GM23248 (cell line): Measurements from ENCODE around the gene DCAF7. TPM values are rescaled to one million over a fixed set of nuclear protein-coding genes. Genes with fewer than 3 reads are reported as not detected.

ENCODE experiments used
- DNase-seq: peaks from one replicate; pipeline ENCODE4 v3.0.0-alpha.2; 2015
- H2AFZ ChIP-seq: fragments of 200-600 bp; sonication (generic); 2 replicates; pipeline ENCODE4 v1.6.1; 2016; ENCODE audit warnings: antibody characterized with exemption
- H3F3A ChIP-seq: fragments of 200-600 bp; sonication (generic); 2 replicates; pipeline ENCODE4 v1.6.1; 2016; ENCODE audit warnings: mild to moderate bottlenecking, antibody characterized with exemption, mixed run types; ENCODE audit not compliant: insufficient read depth
- H3K27ac ChIP-seq: fragments of 200-600 bp; sonication (generic); 2 replicates; pipeline ENCODE4 v1.5.1; 2016; ENCODE audit warnings: mild to moderate bottlenecking
- H3K27me3 ChIP-seq: fragments of 200-600 bp; sonication (generic); replicated peaks from 2 replicates; pipeline ENCODE4 v1.6.1; 2016; ENCODE audit warnings: mild to moderate bottlenecking; ENCODE audit not compliant: insufficient read depth
- H3K36me3 ChIP-seq: fragments of 200-600 bp; sonication (generic); 2 replicates; pipeline ENCODE4 v1.6.1; 2016; ENCODE audit warnings: low read depth, mild to moderate bottlenecking
- H3K4me1 ChIP-seq: fragments of 200-600 bp; sonication (generic); 2 replicates; pipeline ENCODE4 v1.6.1; 2016; ENCODE audit warnings: mild to moderate bottlenecking; ENCODE audit not compliant: insufficient read depth
- H3K4me2 ChIP-seq: fragments of 200-600 bp; sonication (generic); one replicate; pipeline ENCODE4 v1.6.1; 2016; ENCODE audit warnings: mild to moderate bottlenecking; ENCODE audit not compliant: unreplicated experiment
- H3K4me3 ChIP-seq: fragments of 200-600 bp; sonication (generic); 2 replicates; pipeline ENCODE4 v1.5.1; 2016; ENCODE audit warnings: mild to moderate bottlenecking
- H3K79me2 ChIP-seq: fragments of 200-600 bp; sonication (generic); 2 replicates; pipeline ENCODE4 v1.6.1; 2016; ENCODE audit warnings: mild to moderate bottlenecking; ENCODE audit not compliant: insufficient read depth
- H3K9ac ChIP-seq: fragments of 200-600 bp; sonication (generic); 2 replicates; pipeline ENCODE4 v1.6.1; 2016; ENCODE audit warnings: mild to moderate bottlenecking
- H3K9me2 ChIP-seq: fragments of 200-600 bp; sonication (generic); 2 replicates; pipeline ENCODE4 v1.6.1; 2016; ENCODE audit warnings: mixed run types, mild to moderate bottlenecking, moderate library complexity; ENCODE audit not compliant: insufficient read depth
- H3K9me3 ChIP-seq: fragments of 200-600 bp; sonication (generic); one replicate; pipeline ENCODE4 v1.6.1; 2017; ENCODE audit warnings: low read depth
- H4K20me1 ChIP-seq: fragments of 200-600 bp; sonication (generic); 2 replicates; pipeline ENCODE4 v1.6.0; 2016; ENCODE audit not compliant: insufficient read depth
- EZH2 ChIP-seq: fragments of 200-600 bp; sonication (generic); IDR thresholded peaks from 2 replicates; pipeline ENCODE4 v1.6.1; 2018; ENCODE audit warnings: antibody characterized with exemption, mild to moderate bottlenecking; ENCODE audit not compliant: insufficient read depth, poor library complexity, severe bottlenecking
- EZH2phosphoT487 ChIP-seq: fragments of 200-600 bp; sonication (generic); IDR thresholded peaks from 2 replicates; pipeline ENCODE4 v1.6.1; 2018; ENCODE audit warnings: antibody characterized with exemption, moderate library complexity, mild to moderate bottlenecking, low read depth; ENCODE audit not compliant: insufficient read depth
- WGBS, 2 experiments: methylation state at CpG; one replicate each; pipeline ENCODE4 v1.1.6; 2015 to 2017; ENCODE audit warnings: low lambda C conversion rate in 2 of 2, low coverage in 1 of 2; ENCODE audit errors: missing lambda C conversion rate in 2 of 2; 5-methylcytosine and 5-hydroxymethylcytosine counted together
- in situ Hi-C: fragments of 300-500 bp; cut with MboI; formaldehyde crosslinking; loops from 2 replicates; pipeline ENCODE4 v1.15.0; 2020
- polyA plus RNA-seq: library from polyadenylated mRNA; unstranded; fragments of >200 nt; fragmentation: Nextera tagmentation; extraction: Ambion mirVana; gene quantifications from 2 replicates; pipeline ENCODE4 v1.2.1, GENCODE V29; 2016
- total RNA-seq: library from RNA; depleted of rRNA; stranded (reverse); fragments of >200 nt; shearing (Covaris generic); gene quantifications from 2 replicates; pipeline ENCODE4 v1.2.3, GENCODE V29; 2014

DCAF7 gene
- total and polyA plus RNA-seq, 2 experiments from 2014 or later: 21.2 to 38.2 TPM

GRCh38 chr17:63634163-63634562 is 83.9 kb downstream of the DCAF7 start:
- Histone ChIP-seq H3K9me3 (no peaks in the 10 kb centered on the region), H3K79me2 (peaks cover 40% of the 10 kb centered on the region), H4K20me1 (no peaks in the 10 kb centered on the region), H2AFZ (no peak overlapping the region), H3K4me3 (no peak overlapping the region), H3K9me2 (no peaks in the 10 kb centered on the region), H3F3A (no peaks in the 10 kb centered on the region), H3K27ac (no peak overlapping the region), H3K36me3 (peaks cover 19% of the 10 kb centered on the region), H3K9ac (no peak overlapping the region), H3K27me3 (no peaks in the 10 kb centered on the region), H3K4me1 (no peaks in the 10 kb centered on the region), H3K4me2 (no peak overlapping the region)
- DNase-seq: no peak
- WGBS, 2 experiments: 95 to 98% methylated on average over 4 of the region's 4 CpGs
- in situ Hi-C loops: no loop called here
- TF ChIP-seq EZH2: no peak
- TF ChIP-seq EZH2phosphoT487: no peak

DNA sequence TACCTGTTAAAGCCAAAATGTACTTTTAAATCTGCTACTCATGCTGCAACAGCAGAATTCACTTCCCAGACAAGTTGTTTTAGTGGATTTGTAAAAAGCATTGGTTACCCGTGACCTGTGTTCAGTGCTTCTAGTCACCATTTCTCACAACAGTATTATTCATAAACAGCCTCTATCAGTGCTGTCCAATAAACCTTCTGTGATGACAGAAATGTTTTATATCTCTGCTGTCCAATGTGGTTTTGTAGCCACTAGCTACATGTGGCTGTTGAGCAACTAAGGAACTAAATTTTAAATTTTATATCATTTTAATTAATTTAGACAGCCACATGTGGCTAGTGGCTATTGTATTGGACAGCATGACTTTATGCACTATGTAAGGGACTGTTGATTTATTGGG is 84.5 kb downstream of the DCAF7 start:
- Histone ChIP-seq H3K27me3 (no peaks in the 10 kb centered on the region), H3K4me1 (no peaks in the 10 kb centered on the region), H3K4me2 (no peak overlapping the region), H3K27ac (no peak overlapping the region), H4K20me1 (no peaks in the 10 kb centered on the region), H3K79me2 (peaks cover 33% of the 10 kb centered on the region), H3F3A (no peaks in the 10 kb centered on the region), H3K4me3 (no peak overlapping the region), H3K9me3 (no peaks in the 10 kb centered on the region), H3K9me2 (no peaks in the 10 kb centered on the region), H3K36me3 (peaks cover 19% of the 10 kb centered on the region), H3K9ac (no peak overlapping the region), H2AFZ (no peak overlapping the region)
- 86 to 91% methylated on average over 1 of the region's 1 CpG for WGBS, 2 experiments
- TF ChIP-seq EZH2: no peak
- TF ChIP-seq EZH2phosphoT487: no peak
- DNase-seq: no peak
- in situ Hi-C loops: no loop called here

- no peaks in the 10 kb centered on the region for H3F3A ChIP-seq
- DNase-seq: no peak
- no peak overlapping the region for H3K9ac ChIP-seq
- H3K4me1 ChIP-seq: no peaks in the 10 kb centered on the region
- H3K36me3 ChIP-seq: peaks cover 19% of the 10 kb centered on the region
- no peak overlapping the region for H3K4me3 ChIP-seq
- no peak overlapping the region for H3K27ac ChIP-seq
- H3K27me3 ChIP-seq: no peaks in the 10 kb centered on the region
- H3K9me2 ChIP-seq: no peaks in the 10 kb centered on the region
- H4K20me1 ChIP-seq: no peaks in the 10 kb centered on the region
- in situ Hi-C loops: no loop called here
- 74 to 79% methylated on average over 2 of the region's 2 CpGs for WGBS, 2 experiments
- TF ChIP-seq EZH2phosphoT487 (no peak), EZH2 (no peak)
- H2AFZ ChIP-seq: no peak overlapping the region
- peaks cover 28% of the 10 kb centered on the region for H3K79me2 ChIP-seq
- no peak overlapping the region for H3K4me2 ChIP-seq
- no peaks in the 10 kb centered on the region for H3K9me3 ChIP-seq
Observed at GRCh38 chr17:63635290-63635689, 85.0 kb downstream of the DCAF7 start.

DNA sequence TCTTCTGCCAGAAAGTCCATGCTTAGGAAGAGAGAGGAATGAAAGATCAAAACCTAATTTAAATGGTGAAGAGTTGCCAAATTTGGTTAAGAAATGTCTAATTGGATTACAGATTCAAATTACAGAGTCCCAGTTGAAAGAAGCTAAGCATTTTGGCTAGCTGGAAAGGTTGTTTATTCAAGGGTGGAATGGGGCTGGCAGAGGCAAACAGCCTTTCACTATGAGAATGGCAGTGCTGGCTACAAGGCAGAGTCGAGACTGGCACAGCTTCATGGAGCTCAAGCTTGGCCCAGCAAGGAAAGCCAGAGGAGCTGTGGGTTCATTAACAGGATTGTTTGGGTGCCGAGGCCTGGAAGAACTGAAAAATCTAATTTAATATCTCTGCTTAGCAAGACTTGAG is 85.5 kb downstream of the DCAF7 start:
- in situ Hi-C loops: no loop called here
- WGBS, 2 experiments: 56 to 61% methylated on average over 2 of the region's 2 CpGs
- H3K9me2 ChIP-seq: no peaks in the 10 kb centered on the region
- peaks cover 24% of the 10 kb centered on the region for H3K79me2 ChIP-seq
- no peaks in the 10 kb centered on the region for H4K20me1 ChIP-seq
- no peak overlapping the region for H3K27ac ChIP-seq
- H3K9me3 ChIP-seq: no peaks in the 10 kb centered on the region
- H3K9ac ChIP-seq: no peak overlapping the region
- peaks cover 19% of the 10 kb centered on the region for H3K36me3 ChIP-seq
- DNase-seq: no peak
- no peak overlapping the region for H2AFZ ChIP-seq
- no peak overlapping the region for H3K4me2 ChIP-seq
- TF ChIP-seq EZH2phosphoT487: no peak
- TF ChIP-seq EZH2: no peak
- no peak overlapping the region for H3K4me3 ChIP-seq
- no peaks in the 10 kb centered on the region for H3K4me1 ChIP-seq
- no peaks in the 10 kb centered on the region for H3F3A ChIP-seq
- H3K27me3 ChIP-seq: no peaks in the 10 kb centered on the region

DNA sequence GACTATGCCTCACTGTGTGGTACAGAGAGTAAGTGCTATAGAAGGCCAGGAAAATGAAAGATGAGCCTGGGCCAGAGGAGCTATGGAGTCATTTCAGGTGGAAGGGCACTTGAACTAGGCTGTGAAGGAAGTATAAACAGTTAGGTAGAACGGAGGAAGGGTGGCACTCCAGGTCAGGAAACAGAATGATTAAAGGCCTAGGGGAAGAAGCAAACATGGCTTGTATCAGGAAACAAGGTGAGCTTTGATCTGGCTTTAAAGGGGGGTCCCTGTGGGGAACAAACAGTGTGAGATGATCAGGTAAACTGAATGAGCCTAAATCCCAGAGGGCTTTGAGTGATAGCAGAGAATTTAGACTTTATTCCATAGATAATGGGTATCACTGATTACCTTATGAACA is 88.8 kb downstream of the DCAF7 start:
- no peaks in the 10 kb centered on the region for H3F3A ChIP-seq
- H3K9me3 ChIP-seq: no peaks in the 10 kb centered on the region
- H3K79me2 ChIP-seq: no peaks in the 10 kb centered on the region
- H4K20me1 ChIP-seq: no peaks in the 10 kb centered on the region
- H2AFZ ChIP-seq: no peak overlapping the region
- H3K4me3 ChIP-seq: no peak overlapping the region
- 68 to 71% methylated on average over 1 of the region's 1 CpG for WGBS, 2 experiments
- H3K9me2 ChIP-seq: no peaks in the 10 kb centered on the region
- peaks cover 13% of the 10 kb centered on the region for H3K36me3 ChIP-seq
- no peak for DNase-seq
- no peaks in the 10 kb centered on the region for H3K27me3 ChIP-seq
- TF ChIP-seq EZH2 (no peak), EZH2phosphoT487 (no peak)
- in situ Hi-C loops: no loop called here
- H3K4me1 ChIP-seq: no peaks in the 10 kb centered on the region
- H3K27ac ChIP-seq: no peak overlapping the region
- H3K9ac ChIP-seq: no peak overlapping the region
- no peak overlapping the region for H3K4me2 ChIP-seq
